Transverse colon (tissue), 4 donors: ENCODE measurements around the gene MPHOSPH9.

ENCODE experiments used
- EP300 ChIP-seq: sonication (generic); formaldehyde crosslinking; IDR thresholded peaks from one replicate; pipeline ENCODE4 v1.6.1; 2017; ENCODE audit warnings: antibody characterized with exemption, low read depth
- POLR2A ChIP-seq: fragments of 450-650 bp; IDR thresholded peaks from one replicate; pipeline ENCODE4 v1.6.1; 2016; ENCODE audit warnings: antibody characterized with exemption, mild to moderate bottlenecking, moderate library complexity
- POLR2AphosphoS5 ChIP-seq, 3 donors: sonication (generic); formaldehyde crosslinking; IDR thresholded peaks; one replicate each; pipeline ENCODE4 v1.6.1; 2016; ENCODE audit warnings: antibody characterized with exemption in 3 of 3
- TF ChIP-seq, protein P1 (sequence below), 5 experiments: fragments of 200-600 bp in 3 of 5; fragments of 450-650 bp in 2 of 5; sonication (generic) in 3 of 5; IDR thresholded peaks; 1 replicate in 2 of 5; 2 replicates in 3 of 5; pipeline ENCODE4 v1.5.1; 2016 to 2017; ENCODE audit warnings: antibody characterized with exemption in 5 of 5, inconsistent platforms in 3 of 5, mild to moderate bottlenecking in 2 of 5, moderate library complexity in 1 of 5

DNA sequence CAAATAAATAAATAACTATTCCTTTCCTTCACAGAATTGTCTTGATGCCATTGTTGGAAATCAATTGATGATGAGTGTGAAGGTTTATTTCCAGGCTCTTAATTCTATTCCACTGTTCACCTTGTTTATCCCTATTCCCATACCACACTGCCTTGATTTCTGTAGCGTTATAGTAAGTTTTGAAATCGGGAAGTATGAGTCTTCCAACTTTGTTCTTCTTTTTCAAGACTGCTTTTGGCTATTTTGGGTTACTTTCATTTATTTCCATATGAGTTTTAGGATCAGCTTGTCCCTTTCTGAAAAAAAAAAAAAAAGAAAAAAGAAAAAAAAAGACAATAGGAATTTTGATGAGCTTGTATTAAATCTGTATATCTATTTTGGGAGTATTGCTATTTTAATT is 48.0 kb upstream of the MPHOSPH9 start:
- TF ChIP-seq POLR2A (no peak), POLR2AphosphoS5 (IDR thresholded peaks at IDR 0.05) (no peak), EP300 (no peak)
- TF ChIP-seq, protein P1, sequence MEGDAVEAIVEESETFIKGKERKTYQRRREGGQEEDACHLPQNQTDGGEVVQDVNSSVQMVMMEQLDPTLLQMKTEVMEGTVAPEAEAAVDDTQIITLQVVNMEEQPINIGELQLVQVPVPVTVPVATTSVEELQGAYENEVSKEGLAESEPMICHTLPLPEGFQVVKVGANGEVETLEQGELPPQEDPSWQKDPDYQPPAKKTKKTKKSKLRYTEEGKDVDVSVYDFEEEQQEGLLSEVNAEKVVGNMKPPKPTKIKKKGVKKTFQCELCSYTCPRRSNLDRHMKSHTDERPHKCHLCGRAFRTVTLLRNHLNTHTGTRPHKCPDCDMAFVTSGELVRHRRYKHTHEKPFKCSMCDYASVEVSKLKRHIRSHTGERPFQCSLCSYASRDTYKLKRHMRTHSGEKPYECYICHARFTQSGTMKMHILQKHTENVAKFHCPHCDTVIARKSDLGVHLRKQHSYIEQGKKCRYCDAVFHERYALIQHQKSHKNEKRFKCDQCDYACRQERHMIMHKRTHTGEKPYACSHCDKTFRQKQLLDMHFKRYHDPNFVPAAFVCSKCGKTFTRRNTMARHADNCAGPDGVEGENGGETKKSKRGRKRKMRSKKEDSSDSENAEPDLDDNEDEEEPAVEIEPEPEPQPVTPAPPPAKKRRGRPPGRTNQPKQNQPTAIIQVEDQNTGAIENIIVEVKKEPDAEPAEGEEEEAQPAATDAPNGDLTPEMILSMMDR (IDR thresholded peaks at IDR 0.05), result no peak
